B cell (primary cell): Measurements from ENCODE around the gene AGPAT3.

Experiments
- CTCF ChIP-seq: fragments of 200-600 bp; IDR thresholded peaks from one replicate; pipeline ENCODE4 v1.8.0; 2022; ENCODE audit warnings: antibody characterized with exemption, mild to moderate bottlenecking
- EZH2 ChIP-seq: IDR thresholded peaks from 2 replicates; pipeline ENCODE4 v1.6.1; 2012; ENCODE audit warnings: borderline replicate concordance, low read depth, mild to moderate bottlenecking, moderate library complexity, low read length; ENCODE audit not compliant: insufficient read depth, poor library complexity, severe bottlenecking

GRCh38 chr21:43981871-43982210 lies 116.8 kb downstream of the AGPAT3 start:
- no peak for TF ChIP-seq EZH2
- TF ChIP-seq CTCF: no peak
